HepG2 (cell line): ENCODE results near the gene NMT2. TPM values are rescaled to one million over a fixed set of nuclear protein-coding genes. Genes with fewer than 3 reads are reported as not detected.

Source experiments
- ARID2 ChIP-seq: sonication (generic); formaldehyde crosslinking; IDR thresholded peaks from 2 replicates; pipeline ENCODE4 v1.8.1; 2022; ENCODE audit warnings: mild to moderate bottlenecking, missing genetic modification reagents, borderline replicate concordance
- ARNT2 ChIP-seq: sonication (generic); formaldehyde crosslinking; IDR thresholded peaks from 2 replicates; pipeline ENCODE4 v1.8.0; 2022; ENCODE audit warnings: mild to moderate bottlenecking, low read depth, missing genetic modification reagents, moderate library complexity
- CEBPZ ChIP-seq: IDR thresholded peaks from 2 replicates; pipeline ENCODE4 v1.6.1; 2012; ENCODE audit warnings: low read length, improper control_type of control experiment
- GATA4 ChIP-seq: sonication (generic); IDR thresholded peaks from 2 replicates; pipeline ENCODE4 v1.6.1; 2016; ENCODE audit warnings: antibody characterized with exemption, low read depth, borderline replicate concordance
- MED13 ChIP-seq: sonication (generic); formaldehyde crosslinking; IDR thresholded peaks from 2 replicates; pipeline ENCODE4 v1.5.0; 2020; ENCODE audit warnings: missing genetic modification reagents
- MYPOP ChIP-seq: sonication (generic); formaldehyde crosslinking; IDR thresholded peaks from 2 replicates; pipeline ENCODE4 v1.8.1; 2023; ENCODE audit warnings: mild to moderate bottlenecking, moderate library complexity, missing genetic modification reagents
- NFKBIZ ChIP-seq: IDR thresholded peaks from 2 replicates; pipeline ENCODE4 v1.6.1; 2018; ENCODE audit warnings: missing genetic modification reagents, missing compliant biosample characterization
- NPAS2 ChIP-seq: sonication (generic); formaldehyde crosslinking; IDR thresholded peaks from 2 replicates; pipeline ENCODE4 v1.8.0; 2022; ENCODE audit warnings: mild to moderate bottlenecking, missing genetic modification reagents, borderline replicate concordance
- PAF1 ChIP-seq: IDR thresholded peaks from 2 replicates; pipeline ENCODE4 v1.6.1; 2016; ENCODE audit warnings: missing genetic modification reagents, missing compliant biosample characterization
- PATZ1 ChIP-seq: sonication (generic); formaldehyde crosslinking; IDR thresholded peaks from 2 replicates; pipeline ENCODE4 v1.4.0; 2020; ENCODE audit warnings: missing genetic modification reagents
- PREB ChIP-seq: sonication (generic); formaldehyde crosslinking; IDR thresholded peaks from 2 replicates; pipeline ENCODE4 v1.4.0; 2020; ENCODE audit warnings: missing genetic modification reagents
- RFXAP ChIP-seq: sonication (generic); formaldehyde crosslinking; IDR thresholded peaks from 2 replicates; pipeline ENCODE4 v1.4.0; 2020; ENCODE audit warnings: missing genetic modification reagents, borderline replicate concordance
- RNF2 ChIP-seq: fragments of 450-650 bp; conservative IDR thresholded peaks from 2 replicates; pipeline ENCODE4 v1.6.1; 2016; ENCODE audit warnings: low read depth
- TEAD3 ChIP-seq: optimal IDR thresholded peaks from 2 replicates; pipeline ENCODE3; 2016; ENCODE audit warnings: borderline replicate concordance
- ZMYM4 ChIP-seq: sonication (generic); formaldehyde crosslinking; IDR thresholded peaks from 2 replicates; pipeline ENCODE4 v1.8.1; 2023; ENCODE audit warnings: mild to moderate bottlenecking, missing genetic modification reagents
- ZNF18 ChIP-seq: sonication (generic); formaldehyde crosslinking; IDR thresholded peaks from 2 replicates; pipeline ENCODE4 v1.8.0; 2022; ENCODE audit warnings: mild to moderate bottlenecking, missing genetic modification reagents; ENCODE audit not compliant: insufficient replicate concordance
- ZNF776 ChIP-seq: sonication (generic); formaldehyde crosslinking; IDR thresholded peaks from 2 replicates; pipeline ENCODE4 v1.4.0; 2020; ENCODE audit warnings: mild to moderate bottlenecking, missing genetic modification reagents
- ZZZ3 ChIP-seq: sonication (generic); formaldehyde crosslinking; IDR thresholded peaks from 2 replicates; pipeline ENCODE4 v1.4.0; 2020; ENCODE audit warnings: missing genetic modification reagents, mild to moderate bottlenecking, borderline replicate concordance
- polyA plus RNA-seq, 8 experiments: library from polyadenylated mRNA; depleted of rRNA in 3 of 8; stranded (reverse) in 7 of 8; unstranded in 1 of 8; fragments of >200 nt; fragmentation: Illumina TruSeq in 4 of 8; extraction: Trizol in 4 of 8; gene quantifications; 2 replicates each; pipeline versions ENCODE4 v1.2.1 to v1.2.3, GENCODE V29; 2011 to 2016; ENCODE audit warnings: low read depth in 4 of 8, missing spikeins in 1 of 8, mixed read lengths in 1 of 8; ENCODE audit not compliant: insufficient read depth in 1 of 8
- total RNA-seq, 5 experiments: library from RNA; depleted of rRNA; stranded (reverse); fragments of >200 nt; fragmentation: Illumina TruSeq; extraction: Trizol; gene quantifications; 2 replicates each; pipeline ENCODE4 v1.2.3, GENCODE V29; 2016; ENCODE audit warnings: low read depth in 1 of 5

Gene NMT2
- total and polyA plus RNA-seq, 2 of the 13 experiments (the other 11 are each of a cell fraction or from before 2014, with no cell fraction given): 10.1 to 23.8 TPM

- TF ChIP-seq MYPOP (CRISPR knock-in tag): peak; percentile 5; the same call in 1 of the 2 replicates
- TF ChIP-seq MED13 (CRISPR knock-in tag): 0 out of 2 replicates have a peak, but pooled peaks have one; percentile 34
- TF ChIP-seq ARID2 (CRISPR knock-in tag): 0 out of 2 replicates have a peak, but pooled peaks have one; percentile 36
- TF ChIP-seq GATA4: peak; percentile 68; the same call in 1 of the 2 replicates
- no peak for TF ChIP-seq PAF1 (CRISPR knock-in tag)
- 0 out of 2 replicates have a peak, but pooled peaks have one; percentile 8 for TF ChIP-seq NFKBIZ
- TF ChIP-seq PREB (CRISPR knock-in tag): no peak
- TF ChIP-seq ARNT2 (CRISPR knock-in tag): peak; percentile 74
- TF ChIP-seq ZNF18 (CRISPR knock-in tag): no peak
- TF ChIP-seq NPAS2: no peak
- peak; percentile 40; the same call in 1 of the 2 replicates for TF ChIP-seq ZNF776
- no peak for TF ChIP-seq ZMYM4 (CRISPR knock-in tag)
- no peak for TF ChIP-seq RNF2
- peak; percentile 14; the same call in 1 of the 2 replicates for TF ChIP-seq PATZ1 (CRISPR knock-in tag)
- no peak for TF ChIP-seq CEBPZ
- no peak for TF ChIP-seq ZZZ3 (CRISPR knock-in tag)
- TF ChIP-seq RFXAP (CRISPR knock-in tag): peak; percentile 71; the same call in 1 of the 2 replicates
- TF ChIP-seq TEAD3 (CRISPR knock-in tag): peak; percentile 15
These were observed at the start of gene NMT2 (continued) for GRCh38 chr10:15168291-15168785.
